Measurements from ENCODE around the gene NRG2. TPM values are rescaled to one million over a fixed set of nuclear protein-coding genes. Genes with fewer than 3 reads are reported as not detected.

NRG2 gene
- total RNA-seq, 1 donor from 2014 or later, result not detected

DNA sequence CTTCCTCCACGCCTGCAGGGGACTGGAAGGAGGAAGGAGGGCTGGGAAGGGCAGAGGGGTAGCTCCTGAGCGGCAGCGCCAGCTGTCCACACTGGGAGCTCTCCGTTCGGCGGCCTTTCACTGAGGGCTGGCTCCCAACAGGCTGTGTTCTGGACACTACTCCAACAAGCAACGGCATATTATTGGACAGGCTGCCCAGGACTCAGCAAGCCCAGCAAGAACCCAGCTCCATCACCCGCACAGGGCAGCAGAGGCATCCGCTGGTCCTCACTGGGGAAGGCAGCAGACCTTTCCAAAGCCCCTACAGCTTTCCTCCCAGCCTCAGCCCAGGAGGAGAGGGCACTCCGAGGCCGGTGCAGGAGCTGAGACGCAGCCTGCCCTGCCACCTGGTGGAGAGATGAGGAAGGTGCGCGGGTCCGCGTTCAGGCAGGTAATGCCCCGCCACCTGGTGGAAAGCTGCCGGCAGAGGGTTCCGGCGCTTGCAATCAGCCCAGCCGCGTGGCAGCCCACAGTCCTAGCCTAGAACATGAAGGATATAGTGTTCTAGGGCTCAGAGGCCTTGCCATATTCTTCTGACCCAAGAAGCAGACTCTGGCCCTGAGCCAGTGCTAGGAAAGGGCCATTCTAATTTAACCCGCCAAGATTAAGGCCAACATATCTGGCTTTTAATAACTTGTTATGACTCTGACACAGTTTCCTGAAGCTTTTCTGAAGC lies 74.4 kb downstream of the NRG2 start:
- DNase-seq (ENCODE audit: low spot score), result peak; percentile 81

DNA sequence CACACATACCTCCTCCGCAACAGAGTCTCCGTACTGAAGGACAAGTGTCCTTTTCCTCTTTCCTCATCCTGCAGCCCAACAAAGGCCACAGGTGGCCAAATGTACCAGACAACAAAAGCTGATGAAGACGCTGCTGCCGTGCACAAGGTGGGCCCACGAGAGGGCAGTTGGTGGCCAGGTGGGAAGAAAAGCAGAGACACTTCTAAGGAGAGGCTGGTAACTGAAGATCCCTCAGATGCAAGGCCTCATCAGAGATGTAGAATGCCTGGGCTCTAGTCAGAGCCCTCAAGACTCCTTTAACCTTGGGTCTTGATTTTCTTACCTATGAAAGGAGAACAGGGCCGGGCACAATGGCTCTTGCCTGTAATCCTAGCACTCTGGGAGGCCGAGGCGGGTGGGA lies 75.7 kb downstream of the NRG2 start:
- DNase-seq (ENCODE audit: low spot score), result no peak

- no peak for DNase-seq (ENCODE audit: low spot score)
These were observed 76.2 kb downstream of the NRG2 start for GRCh38 chr5:139966856-139967255.

- DNase-seq (ENCODE audit: low spot score), result no peak
These were observed 78.0 kb downstream of the NRG2 start for GRCh38 chr5:139964994-139965565.

DNA sequence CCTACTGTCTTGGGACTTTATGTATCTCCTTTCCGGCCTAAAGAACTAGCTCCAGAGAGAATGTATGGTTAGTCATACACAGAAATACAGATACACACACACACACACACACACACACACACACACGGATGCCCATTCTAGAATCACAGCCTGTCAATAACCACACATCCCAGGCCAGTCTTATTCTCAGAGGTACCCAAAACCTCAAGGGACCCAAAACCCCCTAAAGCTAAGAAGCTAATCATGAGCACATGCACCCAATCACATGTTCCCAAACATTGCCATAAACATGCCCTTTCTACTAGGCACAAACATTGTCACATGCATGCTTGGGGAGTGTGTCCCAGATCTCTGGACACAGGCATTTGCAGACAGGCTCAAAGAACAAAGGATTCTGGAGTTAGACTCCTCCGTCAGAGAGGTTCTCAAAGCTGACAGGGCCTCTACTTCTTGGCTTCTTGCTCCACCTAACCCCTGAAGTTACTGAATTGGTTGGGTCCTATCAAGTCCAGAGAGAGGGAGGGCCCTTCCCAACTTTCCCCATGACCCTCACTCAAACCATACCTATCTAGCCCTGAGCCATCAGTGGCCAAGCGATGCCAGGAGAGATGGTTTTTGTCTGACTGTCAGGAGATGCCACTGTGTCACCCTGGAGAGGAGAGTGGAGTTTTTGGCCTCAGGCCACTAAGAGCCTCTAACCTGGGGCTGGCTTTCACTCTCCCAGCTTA lies 78.7 kb downstream of the NRG2 start:
- DNase-seq (ENCODE audit: low spot score), result no peak

GRCh38 chr5:139962445-139962844 lies 80.7 kb downstream of the NRG2 start:
- no peak for DNase-seq (ENCODE audit: low spot score)

DNA sequence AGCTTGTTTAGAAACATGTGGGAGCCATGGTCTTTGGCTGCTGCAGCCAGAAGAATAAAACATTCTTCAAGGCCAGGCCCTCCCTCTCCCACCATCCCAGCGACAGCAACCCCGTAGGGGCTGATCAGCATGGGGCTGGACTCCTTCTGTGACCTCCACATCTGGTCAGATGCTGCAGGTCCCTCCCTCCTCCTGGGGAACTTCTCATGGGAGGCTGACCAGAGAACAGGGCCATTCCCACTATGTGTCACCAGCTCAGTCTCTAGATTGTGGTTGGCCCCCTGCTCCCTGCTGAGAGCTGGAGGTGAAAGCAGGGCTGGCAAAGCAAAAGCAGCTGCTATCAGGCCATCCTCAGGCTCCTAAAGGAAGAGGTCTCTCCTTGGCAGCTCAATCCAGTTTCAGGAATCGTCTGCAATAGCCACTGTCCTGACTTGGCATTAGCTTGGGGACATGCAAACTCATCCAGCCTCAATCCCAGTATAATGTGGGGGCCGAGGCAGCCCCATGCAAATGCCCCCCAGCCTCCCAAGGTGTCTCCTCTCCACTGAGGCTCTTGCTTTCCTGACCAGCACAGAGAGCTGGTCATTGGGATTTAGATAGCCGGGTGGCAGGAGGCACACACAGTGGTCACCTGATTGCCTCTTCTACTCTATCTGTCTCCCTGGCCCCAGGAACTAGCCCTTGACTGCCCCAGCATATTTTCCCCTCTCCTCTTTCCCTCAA lies 81.5 kb downstream of the NRG2 start:
- DNase-seq (ENCODE audit: low spot score), result no peak

- no peak for DNase-seq (ENCODE audit: low spot score)
These were observed 82.2 kb downstream of the NRG2 start for GRCh38 chr5:139960723-139961383.

DNA sequence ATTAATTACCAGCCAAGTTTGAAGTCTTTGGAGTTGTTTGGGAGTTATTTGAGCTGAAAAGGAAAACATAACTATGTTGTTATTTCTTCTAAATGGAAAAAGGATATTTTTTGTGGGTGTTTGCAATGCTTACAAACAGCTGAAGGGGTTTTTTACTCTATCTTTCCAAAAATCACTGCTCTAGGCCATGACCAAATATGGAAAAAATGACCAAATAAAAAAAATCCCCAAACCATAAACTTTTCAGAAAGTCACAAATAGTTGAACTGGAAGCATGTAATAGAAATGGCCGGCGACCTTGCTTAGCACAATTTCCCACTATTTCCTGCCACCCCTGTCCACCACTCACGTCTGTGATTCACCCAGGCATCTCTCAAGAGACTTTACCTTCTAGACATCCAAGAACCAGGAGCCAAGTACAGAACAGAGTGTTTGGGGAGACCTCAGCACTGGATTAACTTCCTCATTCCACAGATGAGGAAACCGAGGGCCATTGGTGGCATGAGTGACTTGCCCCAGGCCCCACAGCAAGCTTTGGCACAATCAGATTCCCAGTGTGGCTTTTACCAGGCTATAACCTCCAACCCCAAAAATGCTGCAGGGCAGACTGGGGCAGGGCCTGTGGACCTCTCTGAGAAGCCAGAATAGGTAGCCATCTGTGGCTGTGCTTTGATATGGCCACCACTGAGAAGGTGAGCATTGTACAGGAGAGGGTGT lies 84.5 kb downstream of the NRG2 start:
- no peak for DNase-seq (ENCODE audit: low spot score)

DNA sequence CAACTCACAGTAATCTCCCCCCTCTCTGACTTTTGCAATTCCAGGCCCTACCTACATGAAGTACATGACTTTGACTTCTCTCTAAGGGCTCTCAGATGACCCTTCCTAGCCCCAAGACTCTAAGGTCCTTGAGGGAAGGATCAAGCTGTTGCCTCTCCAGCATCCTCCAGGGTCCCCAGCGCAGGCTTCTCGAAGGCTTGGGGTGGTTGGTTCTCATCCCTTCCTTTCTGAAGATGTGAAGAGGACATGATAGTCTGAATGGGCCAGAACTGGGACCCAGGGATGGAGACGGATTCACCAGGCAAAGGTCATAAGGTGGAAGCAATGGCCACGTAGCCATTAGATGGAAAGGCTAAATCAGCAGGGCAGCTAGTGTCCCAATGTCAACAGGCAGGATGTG lies 86.8 kb downstream of the NRG2 start:
- DNase-seq (ENCODE audit: low spot score), result no peak

DNA sequence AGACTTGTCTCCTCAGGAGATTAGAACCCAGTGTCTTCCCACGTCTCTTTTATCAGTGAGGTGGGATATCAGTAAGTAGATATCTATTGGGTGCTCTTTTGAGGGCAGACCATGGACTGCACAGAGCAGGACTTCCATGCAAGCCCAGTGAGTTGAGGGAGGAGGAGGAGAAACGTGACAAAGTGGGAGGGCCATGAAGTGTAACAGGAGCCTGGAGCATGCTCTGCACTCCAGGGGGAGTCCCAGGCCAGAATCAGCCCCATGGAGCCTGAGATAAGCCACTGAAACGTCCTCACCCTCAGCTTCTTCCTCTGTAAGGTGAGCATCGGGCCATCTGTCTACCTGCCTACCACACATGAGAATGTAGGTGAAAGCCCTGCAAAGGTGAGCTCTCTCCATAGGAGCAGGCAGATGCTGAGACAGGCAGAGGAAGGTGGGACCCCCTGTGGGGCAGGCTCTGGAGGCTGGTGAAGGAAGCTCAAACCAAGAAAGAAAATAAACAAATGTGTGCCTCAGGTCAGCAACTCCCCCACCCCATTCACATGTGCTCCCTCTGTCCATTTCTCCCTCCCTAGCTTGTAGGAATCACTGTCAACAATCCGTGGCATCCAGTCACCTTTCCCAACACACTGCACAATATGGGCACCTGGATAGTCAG lies 87.4 kb downstream of the NRG2 start:
- DNase-seq (ENCODE audit: low spot score), result no peak

- DNase-seq (ENCODE audit: low spot score), result no peak
These were observed 88.0 kb downstream of the NRG2 start for GRCh38 chr5:139955053-139955605.

- DNase-seq (ENCODE audit: low spot score), result no peak
These were observed 88.6 kb downstream of the NRG2 start for GRCh38 chr5:139954462-139954861.

DNA sequence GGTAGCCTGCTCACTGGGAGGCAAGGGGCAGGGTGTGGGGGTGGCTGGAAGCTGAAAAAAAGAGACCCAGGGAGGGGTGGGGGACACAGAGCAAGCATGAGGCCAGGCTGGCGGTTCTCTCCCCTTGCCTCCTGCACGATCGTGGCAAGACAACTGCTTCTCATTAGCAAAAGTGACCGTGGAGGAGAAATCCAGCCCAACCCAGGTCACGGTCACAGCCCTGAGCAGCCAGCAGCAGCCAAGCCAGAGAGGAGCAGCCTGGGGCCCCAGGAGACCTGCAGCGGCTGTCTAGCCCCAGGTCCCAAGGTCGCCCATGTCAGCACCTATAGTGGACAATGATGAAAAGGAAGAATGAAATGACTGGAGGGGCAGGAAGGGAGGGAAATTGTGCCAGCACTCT lies 89.1 kb downstream of the NRG2 start:
- no peak for DNase-seq (ENCODE audit: low spot score)

- no peak for DNase-seq (ENCODE audit: low spot score)
These were observed 90.5 kb downstream of the NRG2 start for GRCh38 chr5:139952574-139952973.

- DNase-seq (ENCODE audit: low spot score), result no peak
These were observed 91.1 kb downstream of the NRG2 start for GRCh38 chr5:139951983-139952382.

DNA sequence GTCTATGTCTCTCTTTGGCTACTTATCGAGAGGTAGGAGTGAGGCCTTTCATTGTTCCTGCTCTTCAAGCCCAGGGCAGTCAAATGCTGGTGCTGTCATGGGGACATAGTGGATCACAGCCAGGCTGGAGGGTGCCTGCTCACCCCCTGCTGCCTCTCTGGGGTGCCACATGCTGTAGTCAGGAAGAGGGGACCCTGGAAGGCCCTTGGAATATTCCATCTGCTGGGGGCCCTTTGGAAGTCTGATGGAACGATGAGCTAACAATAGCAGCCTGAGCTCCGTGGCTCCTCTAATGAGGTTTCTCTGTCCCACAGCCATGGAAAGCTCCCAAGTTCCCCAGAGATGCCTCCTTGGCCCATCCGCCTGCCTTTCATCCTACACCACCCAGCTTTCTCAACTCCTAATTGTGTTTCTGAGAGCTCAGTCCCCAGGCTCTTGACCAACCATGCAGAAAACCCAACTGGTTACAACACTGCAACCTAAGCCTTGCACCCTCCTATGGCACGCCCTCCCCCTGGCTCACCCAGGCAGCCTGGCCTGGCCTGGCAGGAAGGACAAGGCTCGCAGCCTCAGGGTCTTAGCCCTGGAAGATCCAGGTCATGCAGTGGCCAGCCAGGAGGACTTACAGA lies 91.7 kb downstream of the NRG2 start:
- no peak for DNase-seq (ENCODE audit: low spot score)

DNA sequence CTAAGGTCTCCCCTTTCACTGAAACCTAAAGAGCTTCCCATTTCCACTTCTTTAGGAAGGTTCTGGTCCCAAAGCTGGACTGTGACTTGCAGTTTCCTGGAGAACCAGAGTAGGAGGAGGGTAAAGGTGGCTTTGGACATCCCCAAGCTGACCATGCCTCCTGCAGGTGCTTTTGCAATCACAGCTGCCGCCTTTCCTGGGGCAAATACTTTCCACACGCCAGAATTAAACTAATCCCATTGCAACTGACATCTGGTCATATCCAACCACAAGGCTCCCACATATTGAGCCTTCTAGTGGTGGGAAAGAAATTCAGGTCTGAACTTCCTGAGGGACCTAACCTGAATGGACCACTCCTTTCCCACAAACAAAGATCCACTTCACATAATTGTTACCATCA lies 92.7 kb downstream of the NRG2 start:
- DNase-seq (ENCODE audit: low spot score), result no peak

DNA sequence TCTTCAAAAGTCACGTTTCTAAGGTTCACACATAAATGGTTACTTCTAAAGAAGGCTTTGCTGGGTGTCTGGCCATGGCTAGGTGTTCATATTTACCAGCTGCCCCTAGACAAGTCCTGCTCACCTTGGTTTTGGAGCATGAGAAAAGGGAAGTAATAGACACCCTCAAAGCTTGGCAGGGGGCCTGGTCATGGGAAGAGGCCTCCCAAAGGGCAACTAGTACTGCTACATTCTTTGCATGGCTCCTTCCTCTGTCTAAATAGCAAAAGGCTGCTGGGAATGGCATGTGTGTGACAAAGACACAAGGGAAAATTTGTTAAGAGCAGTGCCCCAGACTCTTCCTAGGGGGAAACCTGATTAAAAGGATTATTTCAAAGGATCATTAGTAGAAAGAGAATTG lies 93.4 kb downstream of the NRG2 start:
- peak; percentile 15 for DNase-seq (ENCODE audit: low spot score)

- DNase-seq (ENCODE audit: low spot score), result no peak
These were observed 95.4 kb downstream of the NRG2 start for GRCh38 chr5:139947727-139948126.
